G401.6 (cell line): Measurements from ENCODE around the gene PEX14.
"Not testable (repeated sequence)": the region's sequence is repeated elsewhere in the genome, so short reads cannot be mapped to it uniquely, and the experiment has no call there.

ENCODE experiments used
- FAIRE-seq: peaks from 2 replicates; lab custom pipeline; 2012; peaks lifted over from hg19 to GRCh38; lab: Jason Lieb, UNC

The PEX14 gene, protein sequence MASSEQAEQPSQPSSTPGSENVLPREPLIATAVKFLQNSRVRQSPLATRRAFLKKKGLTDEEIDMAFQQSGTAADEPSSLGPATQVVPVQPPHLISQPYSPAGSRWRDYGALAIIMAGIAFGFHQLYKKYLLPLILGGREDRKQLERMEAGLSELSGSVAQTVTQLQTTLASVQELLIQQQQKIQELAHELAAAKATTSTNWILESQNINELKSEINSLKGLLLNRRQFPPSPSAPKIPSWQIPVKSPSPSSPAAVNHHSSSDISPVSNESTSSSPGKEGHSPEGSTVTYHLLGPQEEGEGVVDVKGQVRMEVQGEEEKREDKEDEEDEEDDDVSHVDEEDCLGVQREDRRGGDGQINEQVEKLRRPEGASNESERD

DNA sequence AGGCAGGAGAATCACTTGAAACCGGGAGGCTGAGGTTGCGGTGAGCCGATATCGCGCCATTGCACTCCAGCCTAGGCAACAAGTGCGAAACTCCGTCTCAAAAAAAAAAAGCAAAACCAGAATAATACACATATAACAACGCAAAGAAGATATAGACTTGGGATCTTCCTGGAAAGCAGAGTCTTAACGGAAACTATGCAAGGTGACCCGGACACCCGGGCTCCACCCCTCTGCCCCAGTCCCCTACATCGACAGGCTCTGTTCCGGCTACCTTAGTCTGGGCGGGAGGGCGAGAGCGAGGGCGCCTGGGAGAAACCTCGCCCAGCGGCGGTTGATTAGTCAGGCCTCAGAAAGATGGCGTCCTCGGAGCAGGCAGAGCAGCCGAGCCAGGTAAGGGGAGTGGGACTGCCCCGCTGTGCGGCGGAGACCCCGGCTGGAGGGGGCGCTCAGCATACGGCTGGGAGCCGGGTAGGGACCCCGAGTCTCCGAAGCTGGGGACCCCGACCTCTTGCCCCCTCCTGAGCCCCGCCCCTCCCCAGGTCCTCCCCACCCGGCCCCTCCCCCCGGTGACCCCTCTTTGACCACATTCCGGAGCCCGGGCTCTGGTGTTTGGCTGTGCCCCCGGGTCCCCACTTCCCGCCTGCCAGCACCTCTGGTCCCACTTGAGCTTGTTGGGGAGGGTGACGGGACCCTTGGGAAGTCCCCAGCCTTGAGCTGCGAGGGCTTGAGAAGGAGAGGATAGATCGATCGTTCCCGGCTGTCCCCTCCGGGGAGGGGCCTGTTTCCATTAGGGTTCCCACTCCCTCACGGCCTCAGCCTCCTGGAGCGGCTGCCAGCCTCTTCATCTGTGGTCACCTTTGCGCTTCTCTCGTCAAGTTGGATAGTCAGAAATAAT, at the start of gene PEX14:
Gene PEX14 (plus strand): TSS at position 338 of the 895 bp plus-strand sequence. CDS start 17 bp downstream, at position 355.
- FAIRE-seq = peak; percentile 81

- not testable (repeated sequence) for FAIRE-seq
Measured at GRCh38 chr1:10425826-10426534, 48.8 kb upstream of the PEX14 start.

GRCh38 chr1:10426535-10426848, 48.3 kb upstream of the PEX14 start:
- not testable (repeated sequence) for FAIRE-seq

DNA sequence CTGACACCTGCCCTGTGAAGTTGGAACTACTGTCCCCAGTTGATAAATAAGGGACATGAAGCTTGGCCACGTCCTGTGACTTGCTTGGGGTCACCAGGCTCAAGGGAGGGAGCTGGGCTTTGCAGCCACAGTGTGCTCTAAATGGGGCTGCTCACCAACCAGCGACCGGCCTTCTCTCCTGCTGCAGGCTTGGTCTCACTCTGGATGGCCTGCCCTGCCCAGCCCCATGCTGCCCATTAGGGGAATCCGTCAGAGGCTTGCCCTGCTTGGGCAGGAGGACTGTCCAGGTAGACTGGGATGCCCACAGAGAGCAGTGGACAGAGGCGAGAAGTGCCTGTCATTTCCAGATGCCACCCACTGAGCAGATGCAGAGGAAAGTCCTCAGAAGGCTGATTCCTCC, 45.8 kb upstream of the PEX14 start:
- FAIRE-seq = no peak

DNA sequence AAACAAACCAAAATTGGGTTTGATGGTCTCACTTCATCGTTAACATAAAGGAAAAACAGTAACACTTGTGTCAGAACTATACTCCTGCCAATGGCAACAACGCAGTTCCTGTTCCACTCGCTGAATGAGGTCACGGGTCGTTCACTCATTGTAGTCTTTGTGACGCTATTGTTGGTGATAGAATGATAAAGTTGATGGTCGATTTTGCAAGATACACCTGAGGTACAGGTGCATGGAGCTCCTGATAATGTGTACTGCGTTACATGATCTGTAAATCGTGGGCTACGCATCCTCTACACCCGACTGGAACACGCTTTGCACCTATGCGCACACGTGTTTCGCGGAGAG, 44.9 kb upstream of the PEX14 start:
- no peak for FAIRE-seq

- FAIRE-seq = no peak
Measured at GRCh38 chr1:10430216-10431069, 44.3 kb upstream of the PEX14 start, which contains the start of gene CENPS. CENPS (plus strand) TSS chr1:10430433; CDS start chr1:10430518, 85 bp downstream.

DNA sequence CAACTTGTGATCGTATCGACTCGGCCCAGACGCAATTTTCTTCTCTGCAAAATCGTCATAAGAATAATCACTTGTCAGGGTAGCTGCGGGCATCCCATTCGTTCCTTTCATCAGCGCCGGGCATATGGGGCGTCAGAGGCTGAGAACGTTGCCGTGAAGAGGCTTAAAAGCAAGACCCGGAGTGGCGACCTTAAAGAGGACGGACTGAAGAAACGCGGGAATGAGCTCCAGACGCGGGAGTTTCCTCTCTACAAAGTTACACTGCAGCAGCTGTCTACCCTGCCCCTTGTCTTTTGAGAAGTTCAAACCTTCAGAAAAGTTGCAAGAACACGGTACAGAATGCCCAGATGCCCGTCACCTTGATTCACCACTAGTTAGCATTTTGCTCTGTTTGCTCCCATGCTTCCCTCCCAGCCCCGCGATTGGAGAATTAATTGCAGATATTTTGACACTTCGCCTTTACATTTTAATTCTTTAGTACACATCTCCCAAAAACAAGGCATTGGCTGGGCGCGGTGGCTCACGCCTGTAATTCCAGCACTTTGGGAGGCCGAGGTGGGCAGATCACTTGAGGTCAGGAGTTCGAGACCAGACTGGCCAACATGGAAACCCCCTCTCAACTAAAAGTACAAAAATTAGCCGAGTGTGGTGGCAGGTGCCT, 43.5 kb upstream of the PEX14 start:
- no peak for FAIRE-seq

DNA sequence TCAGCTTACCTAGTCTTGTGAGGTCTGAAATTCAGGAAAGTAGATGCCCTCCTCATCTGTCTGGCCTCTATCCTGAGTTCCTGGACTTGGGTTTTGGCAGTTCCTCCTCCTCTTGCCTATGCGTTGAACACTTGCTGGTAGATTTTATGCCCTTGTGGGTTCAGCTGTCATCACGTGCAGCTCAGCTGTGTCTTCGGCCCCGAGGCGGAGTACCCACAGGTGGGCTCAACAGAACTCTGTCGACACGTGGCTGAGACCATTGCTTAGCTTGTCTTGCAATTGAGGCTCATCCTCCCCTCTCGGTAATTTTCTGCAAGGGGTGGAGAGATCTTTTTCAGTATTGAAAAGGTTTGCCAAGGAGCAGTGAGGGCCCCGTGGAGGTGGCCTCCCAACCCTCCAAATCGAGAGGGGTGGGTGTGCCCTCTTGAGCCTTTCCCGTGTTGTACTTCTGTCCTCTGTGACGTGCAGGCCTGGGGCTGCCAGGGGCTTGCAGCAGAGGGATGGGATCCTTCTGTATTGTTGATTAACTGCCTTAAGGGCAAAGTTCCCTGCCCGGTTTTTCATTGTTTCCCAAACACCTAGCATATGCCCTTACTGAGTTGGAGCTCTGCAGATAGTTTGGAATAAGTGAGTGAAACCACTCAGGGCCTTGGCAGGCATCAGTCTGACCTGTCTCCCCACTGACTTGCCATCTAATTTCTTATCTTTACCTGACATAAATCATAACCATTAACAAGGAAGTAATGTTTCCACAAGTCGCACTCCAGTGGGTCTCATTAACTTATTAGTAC, 41.6 kb upstream of the PEX14 start:
- FAIRE-seq = no peak

- no peak for FAIRE-seq
Measured at GRCh38 chr1:10433790-10434189, 41.0 kb upstream of the PEX14 start.

GRCh38 chr1:10434590-10434989, 40.2 kb upstream of the PEX14 start:
- FAIRE-seq = no peak

GRCh38 chr1:10437052-10437451, 37.7 kb upstream of the PEX14 start:
- FAIRE-seq = no peak

GRCh38 chr1:10438677-10439163, 36.0 kb upstream of the PEX14 start:
- FAIRE-seq = no peak

DNA sequence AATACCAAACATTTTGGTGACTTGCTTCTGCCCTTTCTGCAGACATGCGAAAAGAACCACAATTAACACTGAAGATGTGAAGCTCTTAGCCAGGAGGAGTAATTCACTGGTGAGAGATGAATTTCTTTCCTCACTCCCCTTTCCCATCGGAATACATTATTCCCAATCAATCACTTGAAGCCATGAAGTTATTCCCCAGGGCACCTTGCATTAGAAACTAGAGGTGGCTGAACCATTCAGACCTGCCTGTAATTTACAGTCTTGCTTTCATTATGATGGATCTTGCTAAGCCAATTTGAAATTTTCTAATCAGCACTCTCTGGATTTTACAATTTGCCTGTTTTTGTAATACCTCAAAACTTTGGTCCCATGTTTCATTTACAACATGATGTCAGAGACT, 34.4 kb upstream of the PEX14 start:
- no peak for FAIRE-seq

- FAIRE-seq = no peak
Measured at GRCh38 chr1:10440794-10441193, 34.0 kb upstream of the PEX14 start.

DNA sequence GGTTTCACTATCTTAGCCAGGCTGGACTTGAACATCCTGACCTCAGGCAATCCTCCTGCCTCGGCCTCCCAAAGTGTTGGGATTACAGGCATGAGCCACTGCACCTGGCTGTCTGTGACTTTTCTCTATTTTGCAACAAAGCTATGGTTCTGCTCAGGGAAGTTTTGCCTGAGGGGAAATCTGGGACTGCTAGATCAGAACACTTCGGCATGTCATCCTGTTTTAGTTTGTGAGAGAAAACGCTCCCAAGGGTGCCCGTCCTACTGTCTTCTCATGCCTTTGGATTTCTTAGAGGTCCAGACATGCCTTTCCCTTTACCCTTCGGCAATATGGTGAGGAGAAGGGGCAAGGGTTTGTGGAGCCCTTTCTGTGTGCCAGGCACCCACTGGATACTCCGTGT, 30.5 kb upstream of the PEX14 start:
- no peak for FAIRE-seq

GRCh38 chr1:10444795-10445397, 29.9 kb upstream of the PEX14 start:
- FAIRE-seq = no peak

DNA sequence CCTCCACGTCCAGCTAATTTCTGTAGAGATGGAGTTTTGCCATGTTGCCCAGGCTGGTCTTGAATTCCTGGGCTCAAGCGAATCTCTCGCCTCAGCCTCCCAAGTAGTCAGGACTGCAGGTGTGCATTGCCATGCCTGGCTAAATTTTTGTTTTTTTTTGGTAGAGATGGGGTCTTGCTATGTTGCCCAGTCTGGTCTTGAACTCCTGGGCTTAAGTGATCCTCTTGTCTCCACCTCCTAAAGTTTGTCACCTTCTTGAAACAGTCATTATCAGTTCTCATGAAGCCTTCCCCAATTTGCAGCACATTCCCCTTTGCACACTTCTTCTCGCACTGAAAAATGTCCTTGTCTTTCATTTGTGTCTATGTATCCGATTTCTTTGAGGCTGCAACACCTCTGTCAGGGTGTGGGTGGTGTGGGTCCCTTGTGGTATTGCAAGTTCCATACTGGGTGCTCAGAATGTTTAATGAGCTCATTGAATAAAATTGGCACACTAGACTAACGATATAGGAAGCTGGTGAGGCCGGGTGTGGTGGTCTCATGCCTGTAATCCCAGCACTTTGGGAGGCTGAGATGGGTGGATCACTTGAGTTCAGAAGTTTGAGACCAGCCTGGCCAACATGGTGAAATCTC, 27.8 kb upstream of the PEX14 start:
- no peak for FAIRE-seq

GRCh38 chr1:10449751-10450150, 25.0 kb upstream of the PEX14 start, which contains the start of gene CORT:
CORT (plus strand) TSS chr1:10450031; CDS start chr1:10450224, 193 bp downstream.
- no peak for FAIRE-seq

DNA sequence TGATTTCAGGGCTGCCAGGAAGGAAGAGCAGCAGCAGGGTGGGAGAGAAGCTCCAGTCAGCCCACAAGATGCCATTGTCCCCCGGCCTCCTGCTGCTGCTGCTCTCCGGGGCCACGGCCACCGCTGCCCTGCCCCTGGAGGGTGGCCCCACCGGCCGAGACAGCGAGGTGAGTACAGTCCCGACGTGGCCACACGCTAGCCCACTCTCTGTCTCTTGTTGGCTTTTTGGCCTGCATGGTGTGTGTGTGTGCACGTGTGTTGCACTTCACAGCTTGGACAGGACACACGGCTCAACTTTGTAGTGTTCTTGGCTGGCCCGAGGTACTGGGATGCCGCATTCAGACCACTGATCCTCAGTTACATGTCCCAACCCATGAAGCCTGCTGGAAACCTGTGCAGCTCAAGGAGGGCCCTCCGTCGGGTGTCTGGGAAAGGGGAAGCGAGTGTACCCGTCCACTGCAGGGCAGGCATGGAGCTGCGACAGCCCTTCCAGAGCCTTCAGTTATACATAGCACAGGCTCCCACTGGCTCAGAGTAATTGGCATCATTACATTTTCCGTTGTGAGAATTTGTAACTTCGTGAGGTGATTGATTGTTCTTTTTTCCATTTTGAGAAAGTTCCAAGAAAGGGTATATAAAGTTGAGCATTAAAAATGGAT, 24.5 kb upstream of the PEX14 start:
- FAIRE-seq = no peak
